Measurements from ENCODE around the gene CWC15.

DNA sequence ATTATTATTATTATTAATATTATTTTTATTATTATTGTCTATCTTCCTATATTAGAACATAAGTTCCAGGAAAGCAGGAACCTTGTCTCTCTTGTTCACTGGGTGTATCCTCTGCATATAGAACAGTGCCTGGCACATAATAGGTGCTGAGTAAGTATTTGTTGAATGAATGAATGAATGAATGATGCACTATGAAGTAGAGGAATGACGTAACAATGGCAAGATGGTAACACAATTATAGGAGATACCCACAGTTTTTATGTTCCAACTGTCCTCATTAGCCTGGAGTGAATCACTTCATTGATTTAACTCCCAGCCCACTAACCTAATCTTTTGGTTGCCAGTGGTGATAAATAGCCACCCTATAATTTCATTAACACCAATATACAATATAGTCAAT lies 2.2 kb upstream of the CWC15 start:
- TF ChIP-seq EZH2 (IDR thresholded peaks at IDR 0.05; ENCODE audit: borderline replicate concordance, low read depth, low read length, severe bottlenecking) (no peak), POLR2A (IDR thresholded peaks at IDR 0.05; ENCODE audit: low read depth, low read length) (no peak), POLR2AphosphoS5 (IDR thresholded peaks at IDR 0.05; ENCODE audit: insufficient read depth, low read depth, low read length) (no peak), MYC (IDR thresholded peaks at IDR 0.05; ENCODE audit: low read depth, low read length) (no peak), GATA2 (IDR thresholded peaks at IDR 0.05; ENCODE audit: insufficient read depth, insufficient read length, low read depth, low read length) (no peak), FOS (IDR thresholded peaks at IDR 0.05; ENCODE audit: borderline replicate concordance, insufficient read depth, low read length) (no peak), JUN (IDR thresholded peaks at IDR 0.05; ENCODE audit: borderline replicate concordance, insufficient read depth, insufficient read length, low read depth) (no peak)
- TF ChIP-seq, protein P1, sequence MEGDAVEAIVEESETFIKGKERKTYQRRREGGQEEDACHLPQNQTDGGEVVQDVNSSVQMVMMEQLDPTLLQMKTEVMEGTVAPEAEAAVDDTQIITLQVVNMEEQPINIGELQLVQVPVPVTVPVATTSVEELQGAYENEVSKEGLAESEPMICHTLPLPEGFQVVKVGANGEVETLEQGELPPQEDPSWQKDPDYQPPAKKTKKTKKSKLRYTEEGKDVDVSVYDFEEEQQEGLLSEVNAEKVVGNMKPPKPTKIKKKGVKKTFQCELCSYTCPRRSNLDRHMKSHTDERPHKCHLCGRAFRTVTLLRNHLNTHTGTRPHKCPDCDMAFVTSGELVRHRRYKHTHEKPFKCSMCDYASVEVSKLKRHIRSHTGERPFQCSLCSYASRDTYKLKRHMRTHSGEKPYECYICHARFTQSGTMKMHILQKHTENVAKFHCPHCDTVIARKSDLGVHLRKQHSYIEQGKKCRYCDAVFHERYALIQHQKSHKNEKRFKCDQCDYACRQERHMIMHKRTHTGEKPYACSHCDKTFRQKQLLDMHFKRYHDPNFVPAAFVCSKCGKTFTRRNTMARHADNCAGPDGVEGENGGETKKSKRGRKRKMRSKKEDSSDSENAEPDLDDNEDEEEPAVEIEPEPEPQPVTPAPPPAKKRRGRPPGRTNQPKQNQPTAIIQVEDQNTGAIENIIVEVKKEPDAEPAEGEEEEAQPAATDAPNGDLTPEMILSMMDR (IDR thresholded peaks at IDR 0.05; ENCODE audit: extremely low read depth in 1 of 2, insufficient read depth in 1 of 2, low read depth in 1 of 2, low read length in 2 of 2) = no peak
- TF ChIP-seq, protein P2, sequence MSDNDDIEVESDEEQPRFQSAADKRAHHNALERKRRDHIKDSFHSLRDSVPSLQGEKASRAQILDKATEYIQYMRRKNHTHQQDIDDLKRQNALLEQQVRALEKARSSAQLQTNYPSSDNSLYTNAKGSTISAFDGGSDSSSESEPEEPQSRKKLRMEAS (IDR thresholded peaks at IDR 0.05; ENCODE audit: insufficient read depth, insufficient read length) = no peak

Measured in endothelial cell of umbilical vein (primary cell).